ENCODE results near the gene COL17A1.
A peak's percentile ranks its signal among the peaks of the same experiment; 100 is the strongest.

Gene COL17A1

DNA sequence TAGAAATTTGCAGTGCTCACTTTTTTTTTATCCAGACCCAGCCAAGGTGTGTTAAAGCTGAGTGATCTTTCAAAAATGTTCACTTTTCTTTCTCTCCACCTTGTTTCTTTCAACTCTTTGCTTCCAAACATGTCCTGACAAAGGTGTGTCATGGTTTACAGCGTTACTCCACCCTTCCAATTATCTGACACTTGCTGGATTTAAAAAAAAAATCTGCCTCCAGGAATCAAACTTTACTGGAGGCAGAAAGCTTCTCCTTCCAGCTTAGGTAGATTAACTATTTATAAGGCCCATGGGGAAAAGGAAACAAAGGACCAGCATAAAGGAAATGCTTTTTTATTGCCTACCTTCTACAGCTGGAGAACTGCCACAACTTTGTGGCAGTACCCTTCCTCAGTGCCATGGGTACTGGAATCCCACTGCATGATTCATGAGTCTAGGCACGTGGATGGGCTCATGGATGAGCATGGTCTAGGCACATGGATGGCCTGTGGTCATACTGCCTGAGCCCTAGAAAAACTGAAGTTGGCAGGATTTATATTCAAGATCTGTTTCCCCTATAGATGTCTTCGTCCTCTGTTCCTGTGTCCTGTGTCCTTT is at the start of gene COL17A1:
Gene COL17A1, minus strand, starts transcription at position 80 of the 600 bp plus-strand sequence. CDS start 5,207 bp downstream, outside the sequence.
- no peak for DNase-seq

DNA sequence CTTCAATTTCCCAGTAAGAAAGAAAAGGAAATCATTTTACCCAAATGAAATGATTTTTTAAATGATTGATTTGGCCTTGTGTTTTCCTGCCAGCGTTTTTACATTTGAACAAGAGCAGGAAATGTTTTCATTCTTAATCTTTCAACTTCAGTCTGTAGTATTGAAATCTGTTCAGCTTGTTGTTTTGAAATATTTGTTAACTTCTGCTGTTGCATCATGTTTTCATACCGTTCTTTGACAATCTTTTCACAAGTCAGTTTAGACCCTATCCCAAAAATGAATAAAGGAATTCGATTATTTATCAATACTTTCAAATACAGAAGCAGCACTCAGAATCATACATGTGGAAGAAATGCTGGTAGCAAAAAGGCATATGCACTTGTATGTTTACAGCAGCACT is 44.4 kb upstream of the COL17A1 start:
- DNase-seq = no peak

- DNase-seq = no peak
These were observed 42.5 kb upstream of the COL17A1 start for GRCh38 chr10:104128214-104128613.

DNA sequence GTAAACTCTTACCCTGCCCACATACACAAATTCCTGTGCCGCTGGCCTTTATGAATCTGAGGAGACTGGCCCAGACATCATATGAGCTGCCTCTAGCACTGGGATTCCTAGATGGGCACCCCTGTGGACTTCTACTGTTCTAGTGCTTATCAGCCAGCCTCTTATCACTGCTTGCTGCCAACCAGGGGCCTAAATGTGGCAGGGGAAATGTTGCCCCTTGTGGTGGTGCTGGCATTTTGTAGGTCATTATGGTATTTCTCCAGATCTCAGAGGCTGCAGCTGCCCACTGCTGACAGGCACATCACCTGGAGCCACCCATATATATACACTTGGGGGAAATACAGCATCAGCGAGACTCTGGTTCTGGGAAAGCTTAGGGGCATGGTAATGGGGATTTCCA is 41.7 kb upstream of the COL17A1 start:
- peak; percentile 16 for DNase-seq

- peak; percentile 39 for DNase-seq
These were observed 37.7 kb upstream of the COL17A1 start for GRCh38 chr10:104123397-104123796.

- DNase-seq = peak; percentile 58
These were observed 36.8 kb upstream of the COL17A1 start for GRCh38 chr10:104122225-104123107.

- peak; percentile 98 for DNase-seq
These were observed 36.0 kb upstream of the COL17A1 start, which contains the start of gene SFR1 for GRCh38 chr10:104121485-104122224. Gene SFR1, plus strand, starts transcription at chr10:104122171. Its CDS starts 13 bp downstream, at chr10:104122184.

DNA sequence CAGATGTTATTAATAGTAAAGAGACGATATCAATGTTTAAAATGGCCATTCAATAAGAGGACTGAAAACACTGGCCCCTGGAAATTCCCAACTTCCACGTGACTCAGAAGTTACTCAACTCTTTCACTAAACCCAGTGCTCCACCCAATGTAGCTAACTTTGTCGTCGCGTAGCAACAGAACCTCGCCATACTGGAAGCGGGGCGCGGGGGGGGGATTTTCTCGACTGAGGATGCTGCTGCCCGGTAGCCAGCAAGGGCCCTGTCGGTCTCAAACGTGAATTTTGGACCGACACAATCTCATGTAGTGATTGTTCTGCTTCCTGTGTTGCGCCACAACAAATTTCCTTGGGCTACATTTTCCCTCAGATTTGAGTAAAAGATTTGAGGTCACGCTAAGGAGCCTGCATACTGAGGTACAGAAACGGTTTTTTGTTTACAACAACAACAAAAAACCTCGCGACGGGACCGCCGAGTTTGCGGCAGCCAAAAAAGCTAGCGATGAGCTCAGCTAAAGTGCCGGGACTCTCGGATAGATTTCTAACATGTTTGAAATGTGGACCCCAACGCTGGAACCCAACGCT is 35.3 kb upstream of the COL17A1 start:
- DNase-seq = peak; percentile 34

- DNase-seq = no peak
These were observed 34.8 kb upstream of the COL17A1 start for GRCh38 chr10:104120512-104120902.

- no peak for DNase-seq
These were observed 34.3 kb upstream of the COL17A1 start for GRCh38 chr10:104119996-104120395.

GRCh38 chr10:104117839-104118323 is 32.2 kb upstream of the COL17A1 start:
- no peak for DNase-seq

- no peak for DNase-seq
These were observed 27.8 kb upstream of the COL17A1 start for GRCh38 chr10:104113376-104113956.

GRCh38 chr10:104109908-104110662 is 24.4 kb upstream of the COL17A1 start:
- DNase-seq = no peak

- no peak for DNase-seq
These were observed 19.2 kb upstream of the COL17A1 start for GRCh38 chr10:104104926-104105325.

- no peak for DNase-seq
These were observed 18.7 kb upstream of the COL17A1 start for GRCh38 chr10:104104418-104104817.

DNA sequence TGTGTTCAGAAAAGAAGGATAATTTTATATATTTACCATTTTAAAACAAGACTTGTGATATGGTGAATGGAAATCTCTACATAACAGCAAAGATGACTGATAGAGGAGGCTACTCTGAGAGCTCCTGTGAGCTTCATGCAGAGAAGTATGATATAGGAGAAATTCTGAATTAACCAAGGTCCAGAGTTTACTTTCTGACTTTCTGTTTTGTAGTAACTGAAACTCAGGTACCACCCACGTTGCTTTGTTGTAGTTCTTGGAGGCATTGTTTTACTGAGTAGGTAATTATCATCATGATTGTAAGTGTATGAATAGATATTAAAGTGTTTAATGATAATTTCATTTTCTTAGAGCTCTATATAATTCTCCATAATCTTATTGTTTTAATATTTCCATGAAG is 18.3 kb upstream of the COL17A1 start:
- no peak for DNase-seq

DNA sequence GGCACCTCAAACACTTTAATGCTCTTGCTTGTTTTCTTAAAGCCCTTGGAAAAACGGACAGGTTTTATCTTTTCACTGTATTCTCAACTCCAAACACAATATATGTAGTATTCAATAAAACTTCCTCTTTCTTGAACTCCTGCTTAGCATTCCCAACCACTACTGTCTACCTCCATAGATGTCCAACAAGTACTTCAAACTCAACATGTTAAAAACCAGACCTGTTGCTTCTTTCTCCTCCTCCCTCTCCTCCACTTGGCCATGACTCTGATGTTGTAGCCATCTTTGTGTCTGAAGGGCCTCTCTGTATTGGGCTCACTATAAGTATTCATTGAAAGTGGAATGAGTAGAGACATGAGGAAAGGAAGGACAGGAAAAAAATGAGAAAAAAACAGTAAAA is 16.2 kb upstream of the COL17A1 start:
- no peak for DNase-seq

DNA sequence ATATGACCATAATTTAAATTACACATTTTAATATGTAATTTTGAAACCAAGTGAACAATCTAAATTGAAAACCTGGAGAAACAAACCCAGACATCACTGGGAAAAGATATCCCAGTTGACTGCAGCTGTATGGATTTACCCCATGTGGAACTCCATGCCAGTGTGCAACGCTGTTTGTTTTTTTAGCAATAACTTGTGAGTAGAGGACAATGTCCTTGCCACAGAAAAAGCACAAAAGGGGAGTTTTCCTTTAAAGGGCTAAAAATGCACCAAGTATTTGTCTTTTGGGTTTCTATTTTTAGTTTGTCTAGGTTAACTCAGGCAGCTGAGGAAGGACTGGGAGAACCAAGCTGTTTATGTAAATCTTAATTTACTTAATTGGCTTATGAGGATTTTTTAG is 15.1 kb upstream of the COL17A1 start:
- no peak for DNase-seq

DNA sequence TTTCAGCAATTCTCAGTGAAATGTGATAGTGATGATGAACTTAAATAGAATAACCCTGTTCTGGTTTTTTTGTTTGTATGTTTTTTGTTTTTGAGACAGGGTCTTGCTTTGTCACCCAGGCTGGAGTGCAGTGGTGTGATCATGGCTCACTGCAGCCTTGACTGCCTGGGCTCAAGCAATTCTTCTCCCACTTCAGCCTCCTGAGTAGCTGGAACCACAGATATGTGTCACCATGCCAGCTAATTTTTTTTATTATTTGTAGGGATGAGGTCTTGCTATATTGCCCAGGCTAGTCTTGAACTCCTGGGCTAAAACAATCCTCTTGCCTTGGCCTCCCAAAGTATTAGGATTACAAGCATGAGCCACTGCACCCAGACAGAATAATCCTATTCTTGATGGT is 14.3 kb upstream of the COL17A1 start:
- no peak for DNase-seq

DNA sequence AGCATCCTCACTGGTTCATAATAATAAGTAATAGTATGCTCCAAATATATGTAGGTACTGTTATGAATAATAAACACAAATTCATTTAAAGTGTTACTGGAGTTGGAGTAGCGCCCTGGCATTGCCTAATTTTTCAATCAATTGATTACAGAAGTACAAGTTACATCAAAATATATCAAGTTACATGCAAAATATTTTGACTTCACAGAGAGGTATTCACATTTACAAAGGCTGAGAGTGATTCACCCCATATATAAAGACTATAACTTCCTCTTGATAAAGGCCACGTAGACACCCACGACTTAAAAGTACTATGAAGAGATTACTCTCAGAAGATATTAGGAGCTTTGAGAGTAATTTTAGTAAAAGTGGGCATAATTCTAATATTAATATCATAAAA is 13.6 kb upstream of the COL17A1 start:
- no peak for DNase-seq

- DNase-seq = no peak
These were observed 12.8 kb upstream of the COL17A1 start for GRCh38 chr10:104098358-104098925.

All from NCI-H2171 treated with DMSO at 0.1 percent for 48 hours (cell line).